A673 (cell line): ENCODE results near the gene MOV10. TPM values are rescaled to one million over a fixed set of nuclear protein-coding genes. Genes with fewer than 3 reads are reported as not detected.

Experiments used
- Bru-seq: library from RNA; stranded (reverse); fragments of 400-500 nt; gene quantifications from one replicate; lab custom pipeline; 2021; lab: Mats Ljungman, UMichigan
- BruChase-seq, 2 experiments: library from RNA; stranded (reverse); fragments of 400-500 nt; gene quantifications; one replicate each; lab custom pipeline; 2021; lab: Mats Ljungman, UMichigan
- BruUV-seq: library from RNA; stranded (reverse); fragments of 400-500 nt; replicated peaks from 2 replicates; lab custom pipeline; 2021; lab: Mats Ljungman, UMichigan
- CTCF ChIA-PET: fragments of 300-600 bp; sonication (Branson Sonifier 250); formaldehyde crosslinking; loops from one replicate; lab custom pipeline; 2022; ENCODE audit warnings: antibody characterized with exemption; lab: Charles Lee
- POLR2A ChIA-PET: fragments of 300-600 bp; sonication (Branson Sonifier 250); formaldehyde crosslinking; loops from one replicate; lab custom pipeline; 2022; ENCODE audit warnings: antibody characterized with exemption; ENCODE audit not compliant: low non-redundant PET; lab: Charles Lee
- DNase-seq: peaks from one replicate; pipeline ENCODE4 v3.0.0-alpha.2; 2015; ENCODE audit warnings: low spot score
- H3K27ac ChIP-seq: fragments of 200-600 bp; sonication (generic); 2 replicates; pipeline ENCODE4 v1.5.1; 2016; ENCODE audit warnings: mixed run types, low read depth, mild to moderate bottlenecking, mixed read lengths, antibody characterized with exemption, low read length; ENCODE audit not compliant: poor library complexity, severe bottlenecking
- H3K27me3 ChIP-seq: fragments of 200-600 bp; sonication (generic); replicated peaks from 2 replicates; pipeline ENCODE4 v1.6.1; 2017; ENCODE audit warnings: mixed run types, low read depth, mild to moderate bottlenecking, mixed read lengths, antibody characterized with exemption, low read length; ENCODE audit not compliant: insufficient read depth, poor library complexity
- H3K36me3 ChIP-seq: fragments of 200-600 bp; sonication (generic); 2 replicates; pipeline ENCODE4 v1.6.1; 2016; ENCODE audit warnings: mixed run types, mild to moderate bottlenecking, mixed read lengths, antibody characterized with exemption, low read length; ENCODE audit not compliant: insufficient read depth, poor library complexity, severe bottlenecking
- H3K4me1 ChIP-seq: fragments of 200-600 bp; sonication (generic); 2 replicates; pipeline ENCODE4 v1.6.1; 2017; ENCODE audit warnings: mixed run types, mild to moderate bottlenecking, mixed read lengths, antibody characterized with exemption, low read length; ENCODE audit not compliant: insufficient read depth, poor library complexity, severe bottlenecking
- H3K4me3 ChIP-seq: fragments of 200-600 bp; sonication (generic); 2 replicates; pipeline ENCODE4 v1.5.1; 2016; ENCODE audit warnings: low read depth, mixed run types, mild to moderate bottlenecking, mixed read lengths, low read length; ENCODE audit not compliant: poor library complexity, severe bottlenecking
- H3K9me3 ChIP-seq: fragments of 200-600 bp; sonication (generic); 2 replicates; pipeline ENCODE4 v1.6.1; 2016; ENCODE audit warnings: mixed run types, low read depth, mild to moderate bottlenecking, mixed read lengths, antibody characterized with exemption, low read length; ENCODE audit not compliant: poor library complexity, severe bottlenecking
- EZH2 ChIP-seq: fragments of 200-600 bp; sonication (generic); IDR thresholded peaks from 2 replicates; pipeline ENCODE4 v1.6.1; 2017; ENCODE audit warnings: borderline replicate concordance, low read depth, mild to moderate bottlenecking, mixed read lengths, antibody characterized with exemption, low read length; ENCODE audit not compliant: poor library complexity, severe bottlenecking
- intact Hi-C: fragments of 100-400 bp; cut with micrococcal nuclease; formaldehyde crosslinking; loops from one replicate; pipeline ENCODE4 v1.10.0; 2022; ENCODE audit not compliant: unreplicated experiment
- long read RNA-seq: library from polyadenylated mRNA; stranded (forward); transcript quantifications from one replicate; pipeline ENCODE4 v2.0.0, GENCODE V29; 2022
- total RNA-seq: library from RNA; stranded (reverse); gene quantifications from 2 replicates; pipeline ENCODE4 v1.2.3, GENCODE V29; 2021
- TF ChIP-seq, protein P1 (sequence below): fragments of 300-800, 200-600 bp; sonication (generic); conservative IDR thresholded peaks from 2 replicates; pipeline ENCODE4 v1.5.1; 2017; ENCODE audit warnings: low read depth, mild to moderate bottlenecking, antibody characterized with exemption, low read length, moderate library complexity, mixed read lengths

MOV10 gene, protein sequence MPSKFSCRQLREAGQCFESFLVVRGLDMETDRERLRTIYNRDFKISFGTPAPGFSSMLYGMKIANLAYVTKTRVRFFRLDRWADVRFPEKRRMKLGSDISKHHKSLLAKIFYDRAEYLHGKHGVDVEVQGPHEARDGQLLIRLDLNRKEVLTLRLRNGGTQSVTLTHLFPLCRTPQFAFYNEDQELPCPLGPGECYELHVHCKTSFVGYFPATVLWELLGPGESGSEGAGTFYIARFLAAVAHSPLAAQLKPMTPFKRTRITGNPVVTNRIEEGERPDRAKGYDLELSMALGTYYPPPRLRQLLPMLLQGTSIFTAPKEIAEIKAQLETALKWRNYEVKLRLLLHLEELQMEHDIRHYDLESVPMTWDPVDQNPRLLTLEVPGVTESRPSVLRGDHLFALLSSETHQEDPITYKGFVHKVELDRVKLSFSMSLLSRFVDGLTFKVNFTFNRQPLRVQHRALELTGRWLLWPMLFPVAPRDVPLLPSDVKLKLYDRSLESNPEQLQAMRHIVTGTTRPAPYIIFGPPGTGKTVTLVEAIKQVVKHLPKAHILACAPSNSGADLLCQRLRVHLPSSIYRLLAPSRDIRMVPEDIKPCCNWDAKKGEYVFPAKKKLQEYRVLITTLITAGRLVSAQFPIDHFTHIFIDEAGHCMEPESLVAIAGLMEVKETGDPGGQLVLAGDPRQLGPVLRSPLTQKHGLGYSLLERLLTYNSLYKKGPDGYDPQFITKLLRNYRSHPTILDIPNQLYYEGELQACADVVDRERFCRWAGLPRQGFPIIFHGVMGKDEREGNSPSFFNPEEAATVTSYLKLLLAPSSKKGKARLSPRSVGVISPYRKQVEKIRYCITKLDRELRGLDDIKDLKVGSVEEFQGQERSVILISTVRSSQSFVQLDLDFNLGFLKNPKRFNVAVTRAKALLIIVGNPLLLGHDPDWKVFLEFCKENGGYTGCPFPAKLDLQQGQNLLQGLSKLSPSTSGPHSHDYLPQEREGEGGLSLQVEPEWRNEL
- 87.1 and 114 TPM in 2 replicates for total RNA-seq
- percentile 74 among the genes with signal in this experiment for Bru-seq, nascent RNA
- BruChase-seq, experiment 1, labeled RNA remaining after a 2-hour chase, result percentile 80 among the genes with signal in this experiment
- BruChase-seq, experiment 2, labeled RNA remaining after a 6-hour chase, result percentile 78 among the genes with signal in this experiment
- long read RNA-seq, full-length matches to known transcripts, result 128 of 201 reads
- long read RNA-seq, partial matches to known transcripts, result 41 of 201 reads
- long read RNA-seq, other reads (novel, unspliced or antisense), result 32 of 201 reads

DNA sequence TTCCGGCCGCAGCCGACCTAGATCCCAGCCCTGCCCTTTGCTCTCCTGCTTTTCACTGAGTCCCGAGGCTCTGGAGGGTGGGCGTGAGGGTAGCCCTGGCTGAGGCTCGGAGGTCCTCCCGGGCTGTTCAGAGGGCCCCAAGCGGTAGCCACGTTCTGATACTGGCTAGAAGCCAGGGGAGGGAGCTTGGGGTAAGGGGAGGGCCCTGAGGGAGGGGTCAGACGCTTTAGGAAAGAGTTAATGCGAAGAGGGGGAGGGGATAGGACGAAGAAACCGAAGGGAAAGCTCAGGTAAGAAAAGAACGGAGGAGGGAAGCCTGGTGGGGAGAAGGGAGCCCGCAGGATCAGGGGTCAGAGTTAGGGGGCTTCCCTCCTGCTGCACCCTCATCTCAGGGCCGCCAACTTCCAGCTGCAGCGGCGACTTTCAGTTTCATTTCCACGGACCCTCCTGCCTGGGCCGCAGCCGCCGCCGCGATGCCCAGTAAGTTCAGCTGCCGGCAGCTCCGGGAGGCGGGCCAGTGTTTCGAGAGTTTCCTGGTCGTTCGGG lies at the start of gene MOV10:
Gene MOV10, plus strand, starts transcription at position 220 of the 546 bp plus-strand sequence. Its CDS starts 254 bp downstream, at position 474.
- H3K4me1 ChIP-seq, result peaks cover 16% of the 10 kb centered on the region
- H3K36me3 ChIP-seq, result peaks cover 15% of the 10 kb centered on the region
- H3K27me3 ChIP-seq, result no peaks in the 10 kb centered on the region
- peak within 1 kb of the TSS; percentile 92 for H3K27ac ChIP-seq
- no peak for TF ChIP-seq EZH2
- DNase-seq, result peak; percentile 84
- ChIA-PET POLR2A (interaction anchor here (0.6 kb wide), 1 partner anchor 47 kb away, joined by 4 read pairs; no protein-coding TSS in a partner anchor), CTCF (interaction anchor here (1.2 to 1.4 kb wide), 2 partner anchors 173 to 283 kb away, joined by 3 to 4 read pairs; no protein-coding TSS in a partner anchor)
- intact Hi-C loops, result loop anchor here (10.0 kb wide), 1 partner anchor 50 kb away; no protein-coding TSS in a partner anchor
- H3K9me3 ChIP-seq, result no peaks in the 10 kb centered on the region
- BruUV-seq, result no TSS peak
- H3K4me3 ChIP-seq, result peak within 1 kb of the TSS; percentile 84

DNA sequence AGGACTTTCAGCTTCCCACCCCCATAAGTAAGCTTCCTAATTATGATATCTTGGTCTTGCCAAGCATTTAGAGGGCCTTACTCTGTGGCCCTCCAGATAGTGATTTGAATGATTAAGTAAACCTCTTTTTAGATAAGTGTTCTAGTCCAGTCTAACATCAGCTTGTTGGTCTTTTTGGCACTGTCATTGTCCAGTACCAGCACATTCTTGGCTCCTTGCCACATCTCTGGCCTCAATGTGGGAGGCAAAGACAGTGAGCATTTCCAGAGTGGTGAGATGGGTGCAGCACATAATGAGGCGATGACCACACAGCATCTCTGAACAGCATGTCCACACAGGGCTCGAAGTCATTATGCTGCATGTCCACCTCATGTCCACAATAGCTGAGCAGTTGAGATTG lies 48.8 kb upstream of the MOV10 start:
- H3K27ac ChIP-seq, result no peak overlapping the region
- CTCF ChIA-PET, result no interaction called here
- BruUV-seq, result no TSS peak

DNA sequence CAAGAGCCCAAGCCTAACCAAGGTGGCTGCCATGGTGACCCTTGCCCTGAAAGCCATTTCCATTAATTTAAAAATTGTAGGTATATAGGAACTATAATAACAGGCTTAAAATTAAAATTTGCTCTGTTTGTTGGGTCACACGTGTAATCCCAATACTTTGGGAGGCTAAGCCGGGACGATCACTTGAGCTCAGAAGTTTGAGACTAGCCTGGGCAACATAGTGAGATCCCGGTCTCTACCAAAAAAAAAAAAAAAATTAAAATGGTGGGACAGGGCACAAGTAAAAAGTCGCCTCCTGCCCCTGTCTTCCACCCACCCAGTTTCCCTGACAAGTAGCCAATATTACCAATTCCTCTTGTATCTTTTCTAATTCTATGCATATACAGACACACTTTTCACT lies 48.3 kb upstream of the MOV10 start:
- intact Hi-C loops, result loop anchor here (10.0 kb wide), 1 partner anchor 49 kb away; the partner anchor contains the start of gene MOV10
- TF ChIP-seq EZH2, result no peak
- TF ChIP-seq, protein P1, sequence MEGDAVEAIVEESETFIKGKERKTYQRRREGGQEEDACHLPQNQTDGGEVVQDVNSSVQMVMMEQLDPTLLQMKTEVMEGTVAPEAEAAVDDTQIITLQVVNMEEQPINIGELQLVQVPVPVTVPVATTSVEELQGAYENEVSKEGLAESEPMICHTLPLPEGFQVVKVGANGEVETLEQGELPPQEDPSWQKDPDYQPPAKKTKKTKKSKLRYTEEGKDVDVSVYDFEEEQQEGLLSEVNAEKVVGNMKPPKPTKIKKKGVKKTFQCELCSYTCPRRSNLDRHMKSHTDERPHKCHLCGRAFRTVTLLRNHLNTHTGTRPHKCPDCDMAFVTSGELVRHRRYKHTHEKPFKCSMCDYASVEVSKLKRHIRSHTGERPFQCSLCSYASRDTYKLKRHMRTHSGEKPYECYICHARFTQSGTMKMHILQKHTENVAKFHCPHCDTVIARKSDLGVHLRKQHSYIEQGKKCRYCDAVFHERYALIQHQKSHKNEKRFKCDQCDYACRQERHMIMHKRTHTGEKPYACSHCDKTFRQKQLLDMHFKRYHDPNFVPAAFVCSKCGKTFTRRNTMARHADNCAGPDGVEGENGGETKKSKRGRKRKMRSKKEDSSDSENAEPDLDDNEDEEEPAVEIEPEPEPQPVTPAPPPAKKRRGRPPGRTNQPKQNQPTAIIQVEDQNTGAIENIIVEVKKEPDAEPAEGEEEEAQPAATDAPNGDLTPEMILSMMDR, result no peak
- no peaks in the 10 kb centered on the region for H3K9me3 ChIP-seq
- no peaks in the 10 kb centered on the region for H3K27me3 ChIP-seq
- no peak for DNase-seq
- H3K36me3 ChIP-seq, result no peaks in the 10 kb centered on the region
- H3K4me3 ChIP-seq, result no peak overlapping the region
- ChIA-PET POLR2A (no interaction called here), CTCF (no interaction called here)
- H3K4me1 ChIP-seq, result peaks cover 17% of the 10 kb centered on the region
- BruUV-seq, result no TSS peak
- H3K27ac ChIP-seq, result no peak overlapping the region

More for the DNA sequence above, 48.8 kb upstream of the MOV10 start:
- Histone ChIP-seq H3K9me3 (no peaks in the 10 kb centered on the region), H3K27me3 (no peaks in the 10 kb centered on the region), H3K4me3 (no peak overlapping the region), H3K4me1 (peaks cover 21% of the 10 kb centered on the region), H3K36me3 (no peaks in the 10 kb centered on the region)
- POLR2A ChIA-PET, result no interaction called here
- DNase-seq, result no peak
- intact Hi-C loops, result loop anchor here (10.0 kb wide), 1 partner anchor 49 kb away; the partner anchor contains the start of gene MOV10
- no peak for TF ChIP-seq EZH2
- TF ChIP-seq, protein P1, result no peak
